GM19035 (cell line): ENCODE results near the gene IGSF5.
"Not testable (repeated sequence)": the region's sequence is repeated elsewhere in the genome, so short reads cannot be mapped to it uniquely, and the experiment has no call there.

ENCODE experiments used
- ATAC-seq: cut with Tn5 transposase; IDR thresholded peaks from one replicate; pipeline ENCODE4 v1.9.1; 2021; ENCODE audit not compliant: unreplicated experiment

IGSF5 gene

GRCh38 chr21:39744883-39745282 lies at the start of gene IGSF5:
Gene IGSF5, plus strand, starts transcription at chr21:39745183. Its CDS starts 327 bp downstream, at chr21:39745510.
- ATAC-seq = not testable (repeated sequence)

GRCh38 chr21:39696196-39696595 lies 48.8 kb upstream of the IGSF5 start:
- no peak for ATAC-seq

- ATAC-seq = no peak
These were observed 48.4 kb upstream of the IGSF5 start for GRCh38 chr21:39696618-39697017.

GRCh38 chr21:39700318-39700717 lies 44.7 kb upstream of the IGSF5 start:
- ATAC-seq = no peak

GRCh38 chr21:39703578-39703977 lies 41.4 kb upstream of the IGSF5 start:
- ATAC-seq = no peak

- ATAC-seq = no peak
These were observed 39.1 kb upstream of the IGSF5 start for GRCh38 chr21:39705849-39706248.

GRCh38 chr21:39707316-39707715 lies 37.7 kb upstream of the IGSF5 start:
- ATAC-seq = no peak

GRCh38 chr21:39710866-39711265 lies 34.1 kb upstream of the IGSF5 start:
- no peak for ATAC-seq

- no peak for ATAC-seq
These were observed 32.7 kb upstream of the IGSF5 start for GRCh38 chr21:39712273-39712672.

GRCh38 chr21:39712976-39713375 lies 32.0 kb upstream of the IGSF5 start:
- no peak for ATAC-seq

- no peak for ATAC-seq
These were observed 31.1 kb upstream of the IGSF5 start for GRCh38 chr21:39713905-39714304.

- ATAC-seq = no peak
These were observed 30.7 kb upstream of the IGSF5 start for GRCh38 chr21:39714331-39714730.

- ATAC-seq = no peak
These were observed 29.1 kb upstream of the IGSF5 start for GRCh38 chr21:39715804-39716397.

GRCh38 chr21:39720126-39720778 lies 24.7 kb upstream of the IGSF5 start:
- no peak for ATAC-seq

- no peak for ATAC-seq
These were observed 23.1 kb upstream of the IGSF5 start for GRCh38 chr21:39721885-39722284.

- ATAC-seq = no peak
These were observed 20.0 kb upstream of the IGSF5 start for GRCh38 chr21:39724944-39725343.

- ATAC-seq = no peak
These were observed 18.9 kb upstream of the IGSF5 start for GRCh38 chr21:39726133-39726532.

GRCh38 chr21:39727401-39728120 lies 17.4 kb upstream of the IGSF5 start:
- ATAC-seq = no peak

- no peak for ATAC-seq
These were observed 16.6 kb upstream of the IGSF5 start for GRCh38 chr21:39728341-39728740.

GRCh38 chr21:39730418-39731157 lies 14.4 kb upstream of the IGSF5 start:
- ATAC-seq = no peak

- ATAC-seq = no peak
These were observed 8.3 kb upstream of the IGSF5 start for GRCh38 chr21:39736716-39737115.
